ENCODE data around the gene SMARCB1.

DNA sequence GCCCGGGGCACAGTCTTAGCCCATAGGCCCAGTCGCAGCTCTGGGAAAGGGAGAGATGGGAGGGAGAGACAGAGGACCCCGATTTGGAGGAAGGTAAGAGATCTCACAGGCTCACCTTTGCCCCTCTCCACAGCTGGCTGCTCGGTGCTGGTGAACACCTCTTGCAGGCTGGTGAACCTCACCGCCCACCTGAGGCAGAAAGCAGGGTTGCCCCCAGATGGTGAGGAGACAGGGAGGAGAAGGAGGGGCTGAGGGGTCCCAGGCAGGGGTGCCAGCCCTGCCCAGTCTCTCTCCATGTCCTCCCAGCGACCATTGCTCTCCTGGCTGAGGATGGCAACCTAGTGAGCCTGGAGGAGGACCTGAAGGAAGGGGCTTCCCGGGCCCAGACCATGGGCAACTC lies 22.8 kb upstream of the SMARCB1 start:
- TF ChIP-seq POLR2A (IDR thresholded peaks at IDR 0.05; ENCODE audit: low read depth, low read length) (no peak), SPI1 (IDR thresholded peaks at IDR 0.05; ENCODE audit: low read depth, low read length) (no peak)
